Tibial nerve (tissue), 4 donors: ENCODE data around the gene GALNTL6.

Source experiments
- CTCF ChIP-seq, 5 experiments: fragments of 200-600 bp in 3 of 5; fragments of 450-650 bp in 2 of 5; sonication (generic) in 3 of 5; IDR thresholded peaks; one replicate each; pipeline ENCODE4 v1.5.1; 2016 to 2019; ENCODE audit warnings: antibody characterized with exemption in 5 of 5, mild to moderate bottlenecking in 3 of 5, moderate library complexity in 2 of 5
- EP300 ChIP-seq, 2 donors: sonication (generic); formaldehyde crosslinking; IDR thresholded peaks; one replicate each; pipeline ENCODE4 v1.6.1; 2017; ENCODE audit warnings: antibody characterized with exemption in 2 of 2, mild to moderate bottlenecking in 1 of 2
- POLR2A ChIP-seq, 2 donors: fragments of 450-650 bp; IDR thresholded peaks; one replicate each; pipeline ENCODE4 v1.6.1; 2017; ENCODE audit warnings: antibody characterized with exemption in 2 of 2, mild to moderate bottlenecking in 2 of 2, moderate library complexity in 2 of 2

- TF ChIP-seq CTCF (IDR thresholded peaks at IDR 0.05) = no peak
- TF ChIP-seq POLR2A (IDR thresholded peaks at IDR 0.05) = no peak
- TF ChIP-seq EP300 (IDR thresholded peaks at IDR 0.05) = no peak
Observed at GRCh38 chr4:172410363-172410762, 597.2 kb downstream of the GALNTL6 start.
